ENCODE measurements around the gene PNPLA7.
A peak's percentile ranks its signal among the peaks of the same experiment; 100 is the strongest.
"Not testable (repeated sequence)": the region's sequence is repeated elsewhere in the genome, so short reads cannot be mapped to it uniquely, and the experiment has no call there.

Gene PNPLA7

GRCh38 chr9:137540536-137540935 is 9.7 kb downstream of the PNPLA7 start:
- no peak for DNase-seq (ENCODE audit: low spot score)

- DNase-seq (ENCODE audit: low spot score), result no peak
Measured at GRCh38 chr9:137538058-137538457, 12.1 kb downstream of the PNPLA7 start.

- not testable (repeated sequence) for DNase-seq (ENCODE audit: low spot score)
Measured at GRCh38 chr9:137536594-137537131, 13.5 kb downstream of the PNPLA7 start.

GRCh38 chr9:137535120-137535428 is 15.1 kb downstream of the PNPLA7 start:
- no peak for DNase-seq (ENCODE audit: low spot score)

- DNase-seq (ENCODE audit: low spot score), result peak; percentile 55
Measured at GRCh38 chr9:137534256-137535119, 15.7 kb downstream of the PNPLA7 start.

GRCh38 chr9:137532891-137533468 is 17.2 kb downstream of the PNPLA7 start:
- not testable (repeated sequence) for DNase-seq (ENCODE audit: low spot score)

- DNase-seq (ENCODE audit: low spot score), result no peak
Measured at GRCh38 chr9:137531099-137531765, 19.0 kb downstream of the PNPLA7 start.

- DNase-seq (ENCODE audit: low spot score), result no peak
Measured at GRCh38 chr9:137530331-137530730, 19.9 kb downstream of the PNPLA7 start.

GRCh38 chr9:137524981-137525317 is 25.3 kb downstream of the PNPLA7 start:
- DNase-seq (ENCODE audit: low spot score), result no peak

GRCh38 chr9:137524161-137524980 is 25.8 kb downstream of the PNPLA7 start:
- no peak for DNase-seq (ENCODE audit: low spot score)

- no peak for DNase-seq (ENCODE audit: low spot score)
Measured at GRCh38 chr9:137522746-137523455, 27.3 kb downstream of the PNPLA7 start.

GRCh38 chr9:137521405-137521985 is 28.7 kb downstream of the PNPLA7 start:
- no peak for DNase-seq (ENCODE audit: low spot score)

GRCh38 chr9:137520614-137521404 is 29.4 kb downstream of the PNPLA7 start:
- no peak for DNase-seq (ENCODE audit: low spot score)

- no peak for DNase-seq (ENCODE audit: low spot score)
Measured at GRCh38 chr9:137519553-137519952, 30.6 kb downstream of the PNPLA7 start.

GRCh38 chr9:137518661-137519459 is 31.3 kb downstream of the PNPLA7 start:
- not testable (repeated sequence) for DNase-seq (ENCODE audit: low spot score)

GRCh38 chr9:137516144-137516917 is 33.9 kb downstream of the PNPLA7 start:
- DNase-seq (ENCODE audit: low spot score), result no peak

GRCh38 chr9:137515338-137515724 is 34.9 kb downstream of the PNPLA7 start:
- no peak for DNase-seq (ENCODE audit: low spot score)

- no peak for DNase-seq (ENCODE audit: low spot score)
Measured at GRCh38 chr9:137514691-137515337, 35.4 kb downstream of the PNPLA7 start.

Data from kidney capillary endothelial cell (primary cell).